Stimulated activated CD8-positive, alpha-beta memory T cell treated with anti-CD3 and anti-CD28 coated beads, Interleukin-7, amount 100 ng/mL, for 1 hour (primary cell): Measurements from ENCODE around the gene TPBG.

Experiments
- DNase-seq, 2 donors: peaks; one replicate each; pipeline ENCODE4 v3.0.0-alpha.2; 2020; ENCODE audit warnings: low read depth in 2 of 2

Gene TPBG

GRCh38 chr6:82363428-82364086 is at the start of gene TPBG:
TSS of gene TPBG (plus strand) at chr6:82363817. CDS start at chr6:82364962, 1,145 bp downstream.
- no peak for DNase-seq

- no peak for DNase-seq
Measured at GRCh38 chr6:82322386-82322785, 41.2 kb upstream of the TPBG start.

GRCh38 chr6:82329766-82330165 is 33.9 kb upstream of the TPBG start:
- DNase-seq, result no peak

GRCh38 chr6:82330171-82330804 is 33.3 kb upstream of the TPBG start:
- no peak for DNase-seq

GRCh38 chr6:82331031-82331773 is 32.4 kb upstream of the TPBG start:
- no peak for DNase-seq

- DNase-seq, result no peak
Measured at GRCh38 chr6:82333781-82334180, 29.8 kb upstream of the TPBG start.

GRCh38 chr6:82337688-82338257 is 25.8 kb upstream of the TPBG start:
- no peak for DNase-seq

- no peak for DNase-seq
Measured at GRCh38 chr6:82348130-82348529, 15.5 kb upstream of the TPBG start.

GRCh38 chr6:82353848-82354247 is 9.8 kb upstream of the TPBG start:
- no peak for DNase-seq

- DNase-seq, result no peak
Measured at GRCh38 chr6:82360552-82360951, 3.1 kb upstream of the TPBG start.

- no peak for DNase-seq
Measured at GRCh38 chr6:82361631-82362030, 2.0 kb upstream of the TPBG start.

GRCh38 chr6:82362144-82362543 is 1.5 kb upstream of the TPBG start:
- DNase-seq, result no peak

- DNase-seq, result no peak
Measured at GRCh38 chr6:82362878-82363427, 664 bp upstream of the TPBG start.

- no peak for DNase-seq
Measured at GRCh38 chr6:82364087-82365015, 734 bp downstream of the TPBG start.

- no peak for DNase-seq
Measured at GRCh38 chr6:82365016-82365795, 1.6 kb downstream of the TPBG start.

GRCh38 chr6:82367704-82368103 is 4.1 kb downstream of the TPBG start:
- DNase-seq, result no peak

GRCh38 chr6:82370788-82371187 is 7.2 kb downstream of the TPBG start:
- DNase-seq, result no peak

- DNase-seq, result no peak
Measured at GRCh38 chr6:82371799-82372546, 8.4 kb downstream of the TPBG start.

GRCh38 chr6:82372656-82373055 is 9.0 kb downstream of the TPBG start:
- no peak for DNase-seq

- no peak for DNase-seq
Measured at GRCh38 chr6:82374516-82374915, 10.9 kb downstream of the TPBG start.
